HEK293 (cell line): ENCODE data around the gene PTPRN2.

Source experiments
- CTCF ChIA-PET: fragments of 350-600 bp; formaldehyde crosslinking; extraction: SDS; loops from one replicate; lab custom pipeline; 2021; ENCODE audit warnings: antibody characterized with exemption; lab: Yijun Ruan, JAX
- POLR2A ChIA-PET: fragments of 300-600 bp; formaldehyde crosslinking; extraction: SDS; loops from one replicate; lab custom pipeline; 2020; ENCODE audit warnings: antibody characterized with exemption, inconsistent platforms; lab: Yijun Ruan, JAX
- H3K27ac ChIP-seq: fragments of 200-500 bp; sonication (Bioruptor generic); 2 replicates; pipeline ENCODE4 v1.5.1; 2014; ENCODE audit warnings: low read depth, low read length, control low read depth, inconsistent platforms; ENCODE audit errors: extremely low read depth
- H3K36me3 ChIP-seq, 2 experiments: fragments of 200-500 bp in 1 of 2; sonication (Bioruptor generic) in 1 of 2; 1 replicate in 1 of 2; 2 replicates in 1 of 2; pipeline ENCODE4 v1.5.1; 2014 to 2017; ENCODE audit warnings: inconsistent platforms in 2 of 2, low read length in 2 of 2; ENCODE audit not compliant: control insufficient read depth in 2 of 2, insufficient read depth in 1 of 2
- H3K4me1 ChIP-seq: fragments of 200-500 bp; sonication (Bioruptor generic); 2 replicates; pipeline ENCODE4 v1.5.1; 2014; ENCODE audit warnings: mild to moderate bottlenecking, low read length, inconsistent platforms; ENCODE audit not compliant: control insufficient read depth, insufficient read depth
- H3K4me3 ChIP-seq: 2 replicates; pipeline ENCODE4 v1.5.1; 2011; ENCODE audit warnings: low read depth, mild to moderate bottlenecking, control low read depth, low read length, moderate library complexity
- H3K9me3 ChIP-seq: fragments of 200-500 bp; sonication (Bioruptor generic); 2 replicates; pipeline ENCODE4 v1.5.1; 2014; ENCODE audit warnings: low read depth, low read length, inconsistent platforms; ENCODE audit not compliant: control insufficient read depth, insufficient read depth
- BCL6B ChIP-seq: fragments of 450-650 bp; formaldehyde crosslinking; IDR thresholded peaks from 2 replicates; pipeline ENCODE4 v1.5.1; 2017; ENCODE audit warnings: missing biosample characterization, missing genetic modification characterization
- HIC1 ChIP-seq: fragments of 450-650 bp; formaldehyde crosslinking; IDR thresholded peaks from 2 replicates; pipeline ENCODE4 v1.5.1; 2016; ENCODE audit warnings: missing biosample characterization, missing genetic modification characterization
- HOXC10 ChIP-seq: sonication (generic); formaldehyde crosslinking; IDR thresholded peaks from 2 replicates; pipeline ENCODE4 v1.8.1; 2023; ENCODE audit warnings: mild to moderate bottlenecking, missing genetic modification reagents
- HOXD13 ChIP-seq: sonication (generic); formaldehyde crosslinking; IDR thresholded peaks from 2 replicates; pipeline ENCODE4 v1.8.0; 2022; ENCODE audit warnings: missing genetic modification reagents, borderline replicate concordance
- ZBTB11 ChIP-seq: fragments of 450-650 bp; formaldehyde crosslinking; conservative IDR thresholded peaks from 2 replicates; pipeline ENCODE4 v1.5.1; 2016; ENCODE audit warnings: low read depth, missing biosample characterization, missing genetic modification characterization
- ZNF121 ChIP-seq: fragments of 450-650 bp; formaldehyde crosslinking; IDR thresholded peaks from 2 replicates; pipeline ENCODE4 v1.5.1; 2016; ENCODE audit warnings: missing biosample characterization, missing genetic modification characterization
- ZNF138 ChIP-seq: fragments of 450-650 bp; formaldehyde crosslinking; IDR thresholded peaks from 2 replicates; pipeline ENCODE4 v1.5.1; 2016; ENCODE audit warnings: missing biosample characterization, missing genetic modification characterization, borderline replicate concordance
- ZNF148 ChIP-seq: fragments of 450-650 bp; formaldehyde crosslinking; IDR thresholded peaks from 2 replicates; pipeline ENCODE4 v1.5.0; 2017; ENCODE audit warnings: missing biosample characterization, missing genetic modification characterization, borderline replicate concordance
- ZNF311 ChIP-seq: fragments of 450-650 bp; formaldehyde crosslinking; IDR thresholded peaks from 2 replicates; pipeline ENCODE4 v1.5.1; 2017; ENCODE audit warnings: missing biosample characterization, missing genetic modification characterization, borderline replicate concordance
- ZNF350 ChIP-seq: fragments of 450-650 bp; formaldehyde crosslinking; IDR thresholded peaks from 2 replicates; pipeline ENCODE4 v1.5.0; 2017; ENCODE audit warnings: missing biosample characterization, mild to moderate bottlenecking, missing genetic modification characterization
- ZNF416 ChIP-seq: fragments of 450-650 bp; formaldehyde crosslinking; IDR thresholded peaks from 2 replicates; pipeline ENCODE4 v1.5.1; 2016; ENCODE audit warnings: missing biosample characterization, missing genetic modification characterization
- ZNF423 ChIP-seq: fragments of 450-650 bp; formaldehyde crosslinking; IDR thresholded peaks from 2 replicates; pipeline ENCODE4 v1.5.1; 2016; ENCODE audit warnings: missing biosample characterization, missing genetic modification characterization
- ZNF513 ChIP-seq: fragments of 450-650 bp; IDR thresholded peaks from 2 replicates; pipeline ENCODE4 v1.5.1; 2018; ENCODE audit warnings: missing biosample characterization, missing genetic modification characterization
- ZNF561 ChIP-seq: fragments of 450-650 bp; IDR thresholded peaks from 2 replicates; pipeline ENCODE4 v1.5.1; 2018; ENCODE audit warnings: missing biosample characterization, missing genetic modification characterization, borderline replicate concordance
- ZNF585B ChIP-seq: fragments of 450-650 bp; formaldehyde crosslinking; IDR thresholded peaks from 2 replicates; pipeline ENCODE4 v1.5.1; 2016; ENCODE audit warnings: missing biosample characterization, missing genetic modification characterization
- ZNF658 ChIP-seq: fragments of 450-650 bp; formaldehyde crosslinking; IDR thresholded peaks from 2 replicates; pipeline ENCODE4; 2016; ENCODE audit warnings: missing biosample characterization, missing genetic modification characterization
- ZNF777 ChIP-seq: fragments of 450-650 bp; formaldehyde crosslinking; IDR thresholded peaks from 2 replicates; pipeline ENCODE4 v1.5.1; 2017; ENCODE audit warnings: missing biosample characterization, missing genetic modification characterization, borderline replicate concordance

PTPRN2 gene

GRCh38 chr7:157599491-157599890, 988.1 kb downstream of the PTPRN2 start:
- POLR2A ChIA-PET, result no interaction called here
- no peaks in the 10 kb centered on the region for H3K36me3 ChIP-seq
- CTCF ChIA-PET, result no interaction called here

More at GRCh38 chr7:157599491-157599890, 988.1 kb downstream of the PTPRN2 start:
- Histone ChIP-seq H3K9me3 (no peaks in the 10 kb centered on the region), H3K4me3 (no peak overlapping the region)
- TF ChIP-seq ZNF350 (tag by site-specific recombination) (no peak), HOXD13 (no peak), ZNF423 (tag by site-specific recombination) (no peak), ZBTB11 (tag by site-specific recombination) (no peak), ZNF585B (tag by site-specific recombination) (no peak), ZNF416 (tag by site-specific recombination) (no peak), ZNF311 (no peak), ZNF148 (tag by site-specific recombination) (no peak), ZNF121 (no peak), BCL6B (tag by site-specific recombination) (no peak), HIC1 (tag by site-specific recombination) (no peak), ZNF138 (no peak), ZNF777 (tag by site-specific recombination) (no peak), ZNF561 (tag by site-specific recombination) (no peak), ZNF658 (tag by site-specific recombination) (no peak), HOXC10 (no peak), ZNF513 (tag by site-specific recombination) (no peak)
- TF ChIP-seq, all 188 proteins: peak for 0
- H3K4me1 ChIP-seq, result no peaks in the 10 kb centered on the region
- H3K27ac ChIP-seq, result no peak overlapping the region
